HG03378 (cell line): ENCODE measurements around the gene CSNK1G3.
"Not testable (repeated sequence)": the region's sequence is repeated elsewhere in the genome, so short reads cannot be mapped to it uniquely, and the experiment has no call there.

Source experiments
- ATAC-seq: cut with Tn5 transposase; IDR thresholded peaks from one replicate; pipeline ENCODE4 v1.9.1; 2021; ENCODE audit warnings: mild to moderate bottlenecking, moderate library complexity; ENCODE audit not compliant: unreplicated experiment

Gene CSNK1G3

GRCh38 chr5:123636006-123636405 lies 124.0 kb downstream of the CSNK1G3 start:
- no peak for ATAC-seq

- ATAC-seq: not testable (repeated sequence)
These were observed 125.1 kb downstream of the CSNK1G3 start for GRCh38 chr5:123637028-123637427.

- no peak for ATAC-seq
These were observed 127.3 kb downstream of the CSNK1G3 start for GRCh38 chr5:123639244-123639643.

- no peak for ATAC-seq
These were observed 133.1 kb downstream of the CSNK1G3 start for GRCh38 chr5:123645024-123645603.

- ATAC-seq: no peak
These were observed 135.1 kb downstream of the CSNK1G3 start for GRCh38 chr5:123647066-123647465.

GRCh38 chr5:123651234-123651633 lies 139.3 kb downstream of the CSNK1G3 start:
- no peak for ATAC-seq

GRCh38 chr5:123659011-123659410 lies 147.0 kb downstream of the CSNK1G3 start:
- ATAC-seq: no peak

- ATAC-seq: no peak
These were observed 147.5 kb downstream of the CSNK1G3 start for GRCh38 chr5:123659495-123659894.

GRCh38 chr5:123664961-123665360 lies 153.0 kb downstream of the CSNK1G3 start:
- ATAC-seq: no peak

- ATAC-seq: no peak
These were observed 153.9 kb downstream of the CSNK1G3 start for GRCh38 chr5:123665822-123666371.
